HG02623 (cell line): ENCODE measurements around the gene FAM110A.

ENCODE experiments used
- ATAC-seq: cut with Tn5 transposase; IDR thresholded peaks from one replicate; pipeline ENCODE4 v1.9.1; 2021; ENCODE audit warnings: moderate library complexity; ENCODE audit not compliant: unreplicated experiment

FAM110A gene

GRCh38 chr20:870758-871157 lies 37.2 kb downstream of the FAM110A start:
- ATAC-seq = no peak

- no peak for ATAC-seq
Measured at GRCh38 chr20:871436-871835, 37.9 kb downstream of the FAM110A start.

- ATAC-seq = no peak
Measured at GRCh38 chr20:871948-872347, 38.4 kb downstream of the FAM110A start.

- no peak for ATAC-seq
Measured at GRCh38 chr20:872855-873520, 39.5 kb downstream of the FAM110A start.

GRCh38 chr20:873875-874607 lies 40.5 kb downstream of the FAM110A start:
- ATAC-seq = no peak

- no peak for ATAC-seq
Measured at GRCh38 chr20:875115-875514, 41.6 kb downstream of the FAM110A start.

- ATAC-seq = no peak
Measured at GRCh38 chr20:877814-878213, 44.3 kb downstream of the FAM110A start.

GRCh38 chr20:878511-879307 lies 45.2 kb downstream of the FAM110A start:
- no peak for ATAC-seq

GRCh38 chr20:879626-880025 lies 46.1 kb downstream of the FAM110A start:
- ATAC-seq = no peak

- no peak for ATAC-seq
Measured at GRCh38 chr20:881051-881782, 47.7 kb downstream of the FAM110A start.

GRCh38 chr20:881783-882144 lies 48.2 kb downstream of the FAM110A start:
- no peak for ATAC-seq

- no peak for ATAC-seq
Measured at GRCh38 chr20:884983-885952, 51.8 kb downstream of the FAM110A start.

GRCh38 chr20:887137-887536 lies 53.6 kb downstream of the FAM110A start:
- ATAC-seq = no peak

GRCh38 chr20:888057-888456 lies 54.5 kb downstream of the FAM110A start:
- no peak for ATAC-seq

GRCh38 chr20:889106-889505 lies 55.6 kb downstream of the FAM110A start:
- no peak for ATAC-seq

GRCh38 chr20:889932-890463 lies 56.5 kb downstream of the FAM110A start:
- ATAC-seq = no peak

- no peak for ATAC-seq
Measured at GRCh38 chr20:890666-891057, 57.1 kb downstream of the FAM110A start.

GRCh38 chr20:891058-891705 lies 57.7 kb downstream of the FAM110A start:
- ATAC-seq = no peak

- no peak for ATAC-seq
Measured at GRCh38 chr20:891706-892080, 58.2 kb downstream of the FAM110A start.
